Measurements from ENCODE around the gene RALA.

- no peak for TF ChIP-seq EZH2phosphoT487 (conservative IDR thresholded peaks at IDR 0.05; ENCODE audit: low read length)
- no peak for TF ChIP-seq CTCF (IDR thresholded peaks at IDR 0.05; ENCODE audit: insufficient read depth, low read length, poor library complexity, severe bottlenecking)
Measured at GRCh38 chr7:39618868-39619267, 4.5 kb upstream of the RALA start.

All from SU-DHL-6 (cell line).